KMS-11 (cell line): ENCODE results near the gene TUBGCP2.

ENCODE experiments used
- H2AFZ ChIP-seq: fragments of 200-600 bp; sonication (generic); 2 replicates; pipeline ENCODE4 v1.6.1; 2016; ENCODE audit warnings: antibody characterized with exemption, mixed run types, low read depth
- H3K27ac ChIP-seq: fragments of 200-600 bp; sonication (generic); 2 replicates; pipeline ENCODE4 v1.6.1; 2016; ENCODE audit warnings: mild to moderate bottlenecking, mixed run types
- H3K27me3 ChIP-seq: fragments of 200-600 bp; sonication (generic); 2 replicates; pipeline ENCODE4 v1.6.1; 2017; ENCODE audit warnings: mild to moderate bottlenecking, low read depth, mixed run types, moderate library complexity; ENCODE audit not compliant: insufficient read depth
- H3K36me3 ChIP-seq: fragments of 200-600 bp; sonication (generic); 2 replicates; pipeline ENCODE4 v1.6.1; 2017; ENCODE audit warnings: mild to moderate bottlenecking, mixed run types; ENCODE audit not compliant: insufficient read depth
- H3K4me1 ChIP-seq: fragments of 200-600 bp; sonication (generic); 2 replicates; pipeline ENCODE4 v1.6.1; 2016; ENCODE audit warnings: mild to moderate bottlenecking, low read depth, mixed run types; ENCODE audit not compliant: poor library complexity, severe bottlenecking
- H3K4me2 ChIP-seq: fragments of 200-600 bp; sonication (generic); 2 replicates; pipeline ENCODE4 v1.7.0; 2016; ENCODE audit warnings: mild to moderate bottlenecking, mixed run types
- H3K4me3 ChIP-seq: fragments of 200-600 bp; sonication (generic); IDR thresholded peaks from 2 replicates; pipeline ENCODE4 v1.6.1; 2017; ENCODE audit warnings: low read depth, low read length, mixed read lengths; ENCODE audit not compliant: insufficient read depth
- H3K79me2 ChIP-seq: fragments of 200-600 bp; sonication (generic); 2 replicates; pipeline ENCODE4 v1.6.1; 2016; ENCODE audit warnings: low read depth, mixed run types; ENCODE audit not compliant: insufficient read depth
- H3K9ac ChIP-seq: fragments of 200-600 bp; sonication (generic); 2 replicates; pipeline ENCODE4 v1.6.1; 2016; ENCODE audit warnings: mild to moderate bottlenecking, mixed run types
- H4K20me1 ChIP-seq: fragments of 200-600 bp; sonication (generic); 2 replicates; pipeline ENCODE4 v1.6.1; 2016; ENCODE audit warnings: mild to moderate bottlenecking, mixed run types; ENCODE audit not compliant: insufficient read depth
- TF ChIP-seq, protein P1 (sequence below): fragments of 200-600 bp; sonication (generic); conservative IDR thresholded peaks from 2 replicates; pipeline ENCODE4 v1.6.1; 2017; ENCODE audit warnings: low read depth, mild to moderate bottlenecking, antibody characterized with exemption, low read length, moderate library complexity, mixed read lengths

The TUBGCP2 gene

DNA sequence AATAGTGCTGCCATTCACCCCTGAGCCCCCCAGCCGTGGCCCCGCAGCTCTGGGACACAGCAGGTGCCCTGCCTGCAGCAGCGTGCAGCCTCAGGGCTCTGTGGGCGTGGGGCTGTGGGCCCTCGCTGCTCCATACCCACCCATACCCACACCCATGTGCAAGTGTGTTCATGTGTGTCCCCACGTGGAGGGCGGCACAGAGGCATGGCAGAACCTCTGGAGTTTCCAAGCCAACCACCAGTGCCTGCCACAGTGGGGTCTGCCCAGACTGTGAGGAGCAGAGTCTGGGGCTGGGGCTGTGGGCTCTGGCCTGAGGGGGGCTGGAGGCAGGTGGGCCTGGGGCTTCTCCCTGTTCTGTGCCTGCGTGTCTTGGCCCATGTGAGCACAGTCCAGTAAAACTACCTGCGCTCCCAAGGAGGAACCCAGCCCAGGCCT is 40.9 kb upstream of the TUBGCP2 start:
- TF ChIP-seq, protein P1, sequence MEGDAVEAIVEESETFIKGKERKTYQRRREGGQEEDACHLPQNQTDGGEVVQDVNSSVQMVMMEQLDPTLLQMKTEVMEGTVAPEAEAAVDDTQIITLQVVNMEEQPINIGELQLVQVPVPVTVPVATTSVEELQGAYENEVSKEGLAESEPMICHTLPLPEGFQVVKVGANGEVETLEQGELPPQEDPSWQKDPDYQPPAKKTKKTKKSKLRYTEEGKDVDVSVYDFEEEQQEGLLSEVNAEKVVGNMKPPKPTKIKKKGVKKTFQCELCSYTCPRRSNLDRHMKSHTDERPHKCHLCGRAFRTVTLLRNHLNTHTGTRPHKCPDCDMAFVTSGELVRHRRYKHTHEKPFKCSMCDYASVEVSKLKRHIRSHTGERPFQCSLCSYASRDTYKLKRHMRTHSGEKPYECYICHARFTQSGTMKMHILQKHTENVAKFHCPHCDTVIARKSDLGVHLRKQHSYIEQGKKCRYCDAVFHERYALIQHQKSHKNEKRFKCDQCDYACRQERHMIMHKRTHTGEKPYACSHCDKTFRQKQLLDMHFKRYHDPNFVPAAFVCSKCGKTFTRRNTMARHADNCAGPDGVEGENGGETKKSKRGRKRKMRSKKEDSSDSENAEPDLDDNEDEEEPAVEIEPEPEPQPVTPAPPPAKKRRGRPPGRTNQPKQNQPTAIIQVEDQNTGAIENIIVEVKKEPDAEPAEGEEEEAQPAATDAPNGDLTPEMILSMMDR, result no peak

DNA sequence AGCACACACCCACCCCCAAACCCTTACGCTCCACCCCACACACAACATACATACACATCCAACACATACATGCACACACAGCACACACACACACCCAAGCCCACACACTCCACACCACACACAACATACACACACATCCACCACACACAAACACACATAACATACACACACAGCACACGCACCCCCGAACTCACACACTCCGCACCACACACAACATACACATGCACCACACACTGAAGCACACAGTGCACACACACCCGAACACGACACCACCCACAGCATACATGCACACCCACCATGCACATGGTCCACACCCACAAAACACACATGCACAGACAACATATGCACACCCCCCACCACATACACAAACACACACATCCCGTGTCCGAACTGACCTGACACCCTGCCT is 40.5 kb upstream of the TUBGCP2 start:
- no peak overlapping the region for H3K4me3 ChIP-seq
- H3K4me2 ChIP-seq, result no peak overlapping the region
- TF ChIP-seq, protein P1, result no peak
- no peaks in the 10 kb centered on the region; the same call in 1 of the 2 replicates for H3K27me3 ChIP-seq
- H3K4me1 ChIP-seq, result no peaks in the 10 kb centered on the region
- no peak overlapping the region for H3K9ac ChIP-seq
- no peak overlapping the region for H2AFZ ChIP-seq
- H3K36me3 ChIP-seq, result no peaks in the 10 kb centered on the region
- H3K27ac ChIP-seq, result no peak overlapping the region
- no peaks in the 10 kb centered on the region for H4K20me1 ChIP-seq
- no peaks in the 10 kb centered on the region for H3K79me2 ChIP-seq

More for the DNA sequence above, 40.9 kb upstream of the TUBGCP2 start:
- H3K9ac ChIP-seq, result no peak overlapping the region
- no peak overlapping the region for H3K4me2 ChIP-seq
- no peaks in the 10 kb centered on the region for H3K36me3 ChIP-seq
- no peaks in the 10 kb centered on the region for H3K79me2 ChIP-seq
- H3K27me3 ChIP-seq, result no peaks in the 10 kb centered on the region; the same call in 1 of the 2 replicates
- no peaks in the 10 kb centered on the region for H4K20me1 ChIP-seq
- no peaks in the 10 kb centered on the region for H3K4me1 ChIP-seq
- H2AFZ ChIP-seq, result no peak overlapping the region
- H3K27ac ChIP-seq, result no peak overlapping the region
- no peak overlapping the region for H3K4me3 ChIP-seq

DNA sequence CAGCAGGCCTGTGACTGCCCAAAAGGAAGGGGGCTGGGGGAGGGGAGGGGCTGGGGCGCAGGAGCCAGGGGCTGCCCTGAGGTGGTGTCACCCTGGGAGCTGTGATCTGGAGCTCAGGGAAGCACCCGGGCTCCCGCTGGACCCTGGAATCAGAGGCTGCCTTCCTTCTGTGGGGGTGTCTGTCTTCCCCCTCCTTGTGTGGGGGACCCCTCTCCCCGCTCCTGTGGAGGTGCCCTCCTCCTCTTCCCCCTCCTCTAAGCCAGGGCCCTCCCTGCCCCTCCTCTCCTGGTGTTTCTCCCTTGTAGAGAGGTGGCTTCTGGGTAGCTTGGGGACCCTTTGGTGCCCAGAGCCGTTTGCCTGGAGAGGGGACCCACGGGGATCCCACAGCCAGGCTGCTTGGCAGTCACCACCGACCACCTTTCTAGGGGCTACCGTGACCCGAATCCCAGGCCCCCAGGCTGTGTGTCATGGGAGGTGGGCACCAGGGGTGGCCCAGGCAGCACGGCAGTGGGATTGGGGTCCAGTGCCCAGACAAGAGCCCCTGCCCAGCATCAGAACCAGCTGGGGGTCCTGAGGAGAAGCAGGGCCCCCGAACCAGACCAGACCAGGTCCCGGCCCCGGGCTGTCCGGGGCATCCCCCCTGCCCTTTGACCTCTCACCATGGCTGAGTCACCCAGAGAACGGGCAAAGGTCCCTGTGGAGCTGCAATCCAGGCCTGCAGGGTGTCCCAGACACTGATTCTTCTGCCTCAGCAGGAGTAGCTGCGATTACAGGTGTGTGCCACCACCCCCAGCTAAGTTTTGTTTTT is 39.2 kb upstream of the TUBGCP2 start:
- TF ChIP-seq, protein P1, result no peak
- Histone ChIP-seq H3K27ac (no peak overlapping the region), H3K79me2 (no peaks in the 10 kb centered on the region), H2AFZ (no peak overlapping the region), H3K4me3 (no peak overlapping the region), H3K4me2 (no peak overlapping the region), H4K20me1 (no peaks in the 10 kb centered on the region), H3K9ac (no peak overlapping the region), H3K27me3 (peaks cover 6% of the 10 kb centered on the region; the same call in 1 of the 2 replicates), H3K4me1 (no peaks in the 10 kb centered on the region), H3K36me3 (no peaks in the 10 kb centered on the region)

DNA sequence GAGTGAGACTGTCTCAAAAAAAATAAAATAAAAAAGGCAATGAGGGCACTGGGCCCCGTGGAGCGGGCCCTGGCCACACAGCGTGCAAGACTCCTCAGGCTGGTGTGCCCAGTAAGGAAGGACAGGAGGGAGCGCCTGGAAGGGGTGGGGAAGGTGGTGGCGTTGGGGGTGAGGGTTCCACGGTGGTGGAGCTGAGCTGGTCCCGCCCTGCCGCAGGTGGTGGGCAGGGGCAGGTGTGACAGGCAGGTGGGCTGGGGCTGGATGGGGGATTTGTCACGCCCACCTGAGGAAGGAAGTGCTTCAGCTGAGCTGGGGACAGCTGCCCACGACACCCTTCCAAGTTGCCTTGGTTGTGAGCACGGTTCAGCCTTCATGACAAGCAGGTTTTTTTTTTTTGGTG is 37.7 kb upstream of the TUBGCP2 start:
- Histone ChIP-seq H3K4me1 (no peaks in the 10 kb centered on the region), H3K9ac (no peak overlapping the region), H3K27ac (no peak overlapping the region), H4K20me1 (no peaks in the 10 kb centered on the region), H3K36me3 (no peaks in the 10 kb centered on the region), H3K79me2 (no peaks in the 10 kb centered on the region), H2AFZ (no peak overlapping the region), H3K4me2 (no peak overlapping the region), H3K4me3 (no peak overlapping the region), H3K27me3 (peaks cover 16% of the 10 kb centered on the region; the same call in 1 of the 2 replicates)
- TF ChIP-seq, protein P1, result no peak
